ENCODE measurements around the gene MIF4GD.
"Not testable (repeated sequence)": the region's sequence is repeated elsewhere in the genome, so short reads cannot be mapped to it uniquely, and the experiment has no call there.

MIF4GD gene, protein sequence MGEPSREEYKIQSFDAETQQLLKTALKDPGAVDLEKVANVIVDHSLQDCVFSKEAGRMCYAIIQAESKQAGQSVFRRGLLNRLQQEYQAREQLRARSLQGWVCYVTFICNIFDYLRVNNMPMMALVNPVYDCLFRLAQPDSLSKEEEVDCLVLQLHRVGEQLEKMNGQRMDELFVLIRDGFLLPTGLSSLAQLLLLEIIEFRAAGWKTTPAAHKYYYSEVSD

DNA sequence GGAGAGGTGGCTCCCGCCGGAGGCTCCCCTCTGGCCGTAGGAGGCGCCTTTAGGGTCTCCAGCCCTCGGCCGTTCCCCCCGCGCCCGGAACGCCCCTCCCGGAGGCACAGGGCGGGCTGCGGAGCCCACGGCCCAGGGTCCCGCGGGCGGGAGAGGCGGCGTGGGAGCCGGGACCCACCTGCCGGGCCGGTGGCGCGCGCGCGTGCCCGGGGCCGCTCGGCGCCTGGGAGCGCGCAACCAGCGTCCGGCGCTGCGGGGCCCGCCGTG, at the start of gene MIF4GD:
Gene MIF4GD (minus strand): TSS at position 266 of the 267 bp plus-strand sequence. CDS start 1,036 bp downstream, outside the sequence.
- DNase-seq: no peak

DNA sequence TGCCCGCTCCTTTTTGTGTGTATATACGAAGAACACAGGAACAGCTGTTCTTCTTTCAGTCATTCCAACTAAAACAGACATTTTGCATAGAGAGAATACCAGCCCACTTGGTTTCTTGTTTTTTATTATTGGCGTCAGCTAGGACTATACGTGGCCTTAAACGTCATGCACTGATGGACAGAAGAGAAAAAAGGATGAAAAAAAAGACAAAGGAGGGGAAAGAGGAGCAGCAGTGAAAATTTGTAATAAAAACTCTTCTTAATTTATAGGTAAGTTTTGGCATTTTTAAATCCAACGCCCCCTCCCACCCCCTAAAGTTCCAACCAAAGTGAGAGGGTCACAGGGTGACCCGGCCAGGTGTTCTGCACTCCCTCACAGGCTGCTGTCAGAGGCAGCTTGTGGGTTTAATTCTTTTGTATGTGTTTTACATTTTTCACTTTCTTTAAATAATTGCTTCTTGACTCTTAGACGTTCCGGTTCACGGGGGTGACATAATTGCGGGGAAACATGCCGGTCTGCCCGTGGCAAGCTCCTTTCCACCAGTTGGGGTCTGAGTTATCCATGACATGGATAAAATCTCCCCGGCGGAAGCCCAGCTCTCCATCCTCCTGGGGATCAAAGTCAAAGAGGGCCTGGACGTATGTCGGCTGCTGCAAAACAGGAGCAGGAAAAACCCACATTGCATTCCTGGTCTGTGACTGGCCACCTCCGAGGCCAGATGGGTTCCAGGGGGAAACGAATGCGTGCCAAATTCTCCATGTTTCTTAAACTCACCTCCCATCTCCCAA, 49.1 kb upstream of the MIF4GD start:
- DNase-seq: no peak

DNA sequence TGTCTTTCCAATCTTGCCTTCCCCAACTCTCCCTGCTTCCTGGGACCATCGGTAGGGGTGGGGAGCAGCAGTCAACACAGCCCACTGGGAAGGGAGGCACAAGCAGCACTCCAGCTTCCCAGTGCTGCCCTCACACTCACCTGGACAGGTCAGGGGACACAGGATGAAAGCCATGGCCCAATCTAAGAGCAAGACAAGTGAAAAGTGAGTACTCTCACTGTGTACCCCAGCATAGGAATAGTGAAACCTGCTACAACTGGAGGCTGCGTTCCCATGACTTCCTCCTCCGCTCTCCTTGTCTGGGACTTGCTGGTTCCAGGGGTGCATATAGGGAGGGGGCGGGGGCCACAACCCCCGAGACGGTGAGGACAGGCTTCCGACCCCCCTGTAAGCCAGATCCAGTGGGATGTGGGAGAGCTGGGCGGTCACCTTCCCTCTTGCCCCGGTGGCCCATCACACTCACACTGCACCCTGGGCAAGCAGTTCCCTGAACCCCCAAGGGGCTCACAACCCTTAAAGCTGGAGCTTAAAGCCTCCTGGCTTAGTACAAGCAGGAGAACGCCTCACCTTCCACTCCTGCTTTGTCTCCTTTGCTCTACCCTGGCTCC, 47.7 kb upstream of the MIF4GD start:
- no peak for DNase-seq

DNA sequence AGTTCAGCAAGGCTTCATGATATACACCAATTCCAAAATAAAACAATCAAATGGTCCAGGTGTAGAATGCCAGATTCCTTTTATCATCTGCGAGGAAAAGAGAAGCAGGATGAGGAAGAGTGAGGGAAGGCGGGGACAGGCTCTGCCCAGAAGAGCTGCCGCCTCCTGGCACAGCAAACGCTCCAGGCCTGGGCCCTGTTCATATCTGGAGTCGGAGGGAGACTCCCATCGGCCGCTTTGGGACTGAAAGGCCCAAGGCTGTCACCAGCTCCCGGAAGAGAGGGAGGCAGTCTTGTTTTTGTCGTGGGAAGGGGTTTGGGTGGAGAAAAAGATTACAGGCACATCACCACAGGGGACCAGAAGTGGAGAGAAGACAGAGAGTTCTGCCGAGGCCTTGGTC, 47.2 kb upstream of the MIF4GD start:
- no peak for DNase-seq

DNA sequence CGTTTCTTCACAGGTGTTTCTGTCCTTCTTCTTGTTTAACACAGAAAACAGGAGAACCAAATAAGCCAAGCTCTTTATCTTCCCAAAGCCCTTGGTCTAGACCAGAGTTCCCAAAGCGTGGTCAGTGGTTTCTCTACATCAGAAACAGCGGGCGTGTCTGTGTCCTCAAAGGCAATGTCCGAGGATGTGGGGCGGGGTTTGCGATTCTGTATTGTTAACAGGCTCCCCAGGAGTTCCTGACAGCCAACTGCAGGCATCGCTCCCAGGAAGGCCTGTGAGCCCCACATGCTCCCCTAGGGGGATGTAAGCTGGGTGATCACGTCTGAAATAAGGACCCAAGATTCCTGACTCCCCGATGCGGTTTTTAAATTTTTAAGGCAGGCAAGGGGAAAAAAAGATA, 46.6 kb upstream of the MIF4GD start:
- DNase-seq: no peak

DNA sequence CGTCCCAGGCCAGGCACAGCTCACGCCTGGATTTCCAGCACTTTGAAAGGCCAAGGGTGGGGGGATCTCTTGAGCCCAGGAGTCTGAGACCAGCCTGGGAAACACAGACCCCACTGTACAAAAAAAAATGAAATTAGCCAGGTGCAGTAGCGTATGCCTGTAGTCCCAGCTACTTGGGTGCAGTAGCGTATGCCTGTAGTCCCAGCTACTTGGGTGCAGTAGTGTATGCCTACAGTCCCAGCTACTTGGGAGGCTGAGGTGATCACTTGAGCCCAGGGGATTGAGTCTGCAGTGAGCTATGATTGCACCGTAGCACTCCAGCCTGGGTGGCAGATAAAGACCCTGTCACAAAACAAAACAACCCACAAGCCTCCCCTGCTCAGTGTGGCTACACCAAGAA, 45.2 kb upstream of the MIF4GD start:
- no peak for DNase-seq

DNA sequence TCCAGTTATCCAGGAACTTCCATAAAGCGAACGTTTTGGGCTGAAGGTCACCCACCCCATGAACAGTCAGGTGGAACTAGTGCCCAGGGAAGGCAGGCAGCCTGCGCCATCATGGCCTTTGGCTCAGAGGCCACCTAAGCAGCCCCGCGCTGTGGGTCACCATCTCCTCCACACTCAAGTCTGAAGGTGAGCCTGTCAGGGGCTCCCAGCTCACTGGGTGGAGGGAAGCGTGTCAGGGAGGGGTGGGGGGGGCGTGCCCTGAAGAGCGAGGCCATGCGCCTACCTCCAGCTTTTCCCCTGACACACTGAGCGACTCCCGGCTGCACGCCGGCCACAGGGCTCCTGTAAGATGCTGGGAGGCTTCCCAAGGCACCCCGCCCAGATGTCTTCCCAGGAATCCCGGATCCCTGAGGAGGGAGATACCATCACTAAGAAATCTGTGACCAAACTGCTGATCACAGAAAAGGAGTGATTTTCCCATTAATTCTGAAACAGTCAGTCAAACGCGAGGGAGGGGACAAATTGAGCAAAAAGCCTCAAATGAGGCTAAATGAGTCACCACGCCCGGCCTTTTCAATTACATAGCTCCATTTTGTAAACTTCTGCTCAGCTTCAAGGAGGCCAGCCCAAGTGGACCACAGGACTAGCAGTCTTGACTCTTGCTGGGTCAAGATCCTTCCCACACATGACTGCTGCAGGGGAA, 44.7 kb upstream of the MIF4GD start:
- no peak for DNase-seq

DNA sequence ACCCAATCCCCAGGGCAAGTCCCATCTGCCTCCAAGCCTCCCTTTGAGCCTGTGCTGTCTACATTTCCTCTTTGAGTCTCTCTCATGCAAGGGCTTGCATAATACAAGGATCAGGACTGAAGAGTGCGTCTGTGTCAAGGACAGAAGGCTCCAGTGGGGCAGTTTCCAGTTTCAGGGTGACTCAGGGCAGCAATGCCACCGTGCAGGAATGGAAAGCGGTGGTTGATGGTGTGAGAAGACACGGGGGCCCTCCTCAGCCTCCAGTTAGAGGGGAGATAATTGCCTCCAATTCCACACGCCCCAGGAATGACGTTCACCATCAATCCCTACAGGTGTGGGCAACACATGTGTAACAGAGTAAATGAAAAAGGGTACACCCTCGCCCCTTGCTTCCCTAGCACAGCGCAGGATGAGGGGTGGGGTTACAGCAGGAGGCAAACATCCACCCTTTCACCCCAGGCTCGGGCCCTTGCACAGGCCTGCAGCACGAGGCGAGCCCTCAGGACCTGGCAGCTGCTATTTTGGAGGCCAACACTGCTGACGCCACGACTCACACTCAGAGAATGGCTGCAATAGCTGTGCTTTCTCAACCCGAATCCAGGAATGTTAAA, 43.0 kb upstream of the MIF4GD start:
- DNase-seq: no peak

DNA sequence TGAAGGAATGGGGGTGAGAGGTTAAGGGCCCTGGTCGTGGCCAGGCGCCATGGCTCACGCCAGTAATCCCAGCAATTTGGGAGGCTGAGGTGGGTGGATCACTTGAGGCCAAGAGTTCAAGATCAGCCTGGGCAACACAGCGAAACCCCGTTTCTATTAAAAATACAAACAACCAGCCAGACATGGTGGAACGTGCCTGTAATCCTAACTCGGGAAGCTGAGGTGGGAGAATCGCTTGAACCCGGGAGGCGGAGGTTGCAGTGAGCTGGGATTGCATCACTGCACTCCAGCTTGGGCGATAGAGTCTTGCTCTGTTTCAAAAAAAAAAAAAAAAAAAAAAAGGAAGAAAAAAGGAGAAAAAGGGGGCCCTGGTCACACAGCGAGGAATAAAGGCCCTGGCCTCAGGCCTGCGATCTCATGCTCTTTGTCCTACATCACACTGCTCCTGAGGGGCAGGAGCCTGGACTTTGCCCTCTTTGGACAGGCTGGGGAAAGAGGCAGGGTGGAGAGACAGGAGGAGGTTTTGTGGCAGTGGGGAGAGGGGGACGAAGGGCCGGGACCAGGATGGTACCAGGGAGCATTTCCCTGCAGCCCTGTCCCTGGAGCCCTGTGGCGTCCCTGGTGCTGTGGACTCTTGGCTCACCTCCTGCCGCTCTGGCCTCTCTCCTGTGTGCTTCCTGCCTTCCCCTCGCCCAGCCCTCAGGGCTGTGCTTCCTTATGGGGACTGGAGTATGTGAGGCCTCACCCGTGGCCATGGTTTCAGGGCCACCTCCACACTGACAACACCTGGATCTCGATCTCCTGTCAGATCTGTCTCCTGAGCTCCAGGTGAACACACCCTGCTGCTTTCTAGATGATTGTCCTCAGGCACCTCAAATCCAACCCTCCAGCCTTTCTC, 38.0 kb upstream of the MIF4GD start:
- no peak for DNase-seq

DNA sequence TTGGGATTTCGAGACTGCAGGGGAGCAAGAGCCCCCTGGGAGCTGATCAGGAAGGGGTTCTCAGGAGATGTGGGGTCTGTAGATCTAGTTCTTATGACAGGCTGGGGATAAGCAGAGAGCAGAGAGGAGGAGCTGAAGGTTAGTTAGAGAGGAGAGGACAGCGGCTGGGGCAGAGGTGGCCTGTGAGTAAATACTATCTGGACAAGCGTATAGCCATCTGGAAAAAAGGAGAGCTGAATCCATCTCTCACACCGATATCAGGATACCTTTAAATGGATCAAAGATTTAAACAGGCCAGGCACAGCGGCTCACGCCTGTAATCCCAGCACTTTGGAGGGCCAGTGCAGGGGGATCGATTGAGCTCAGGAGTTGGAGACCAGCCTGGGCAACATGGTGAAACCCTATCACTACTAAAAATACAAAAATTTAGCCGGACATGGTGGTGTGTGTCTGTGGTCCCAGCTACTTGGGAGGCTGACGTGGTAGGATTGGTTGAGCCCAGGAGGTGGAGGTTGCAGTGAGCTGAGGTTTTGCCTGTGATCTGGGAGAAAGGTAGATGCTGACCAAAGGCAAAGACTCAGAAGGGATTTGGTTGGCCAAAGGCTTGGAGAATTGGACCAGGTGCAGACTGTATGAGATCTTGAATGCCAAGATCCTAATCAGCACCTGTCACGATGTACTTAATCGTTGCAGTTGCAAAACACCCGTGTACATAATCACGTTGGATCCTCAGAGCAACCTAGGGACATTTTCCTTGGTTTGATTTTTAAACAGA, 37.1 kb upstream of the MIF4GD start:
- DNase-seq: no peak

DNA sequence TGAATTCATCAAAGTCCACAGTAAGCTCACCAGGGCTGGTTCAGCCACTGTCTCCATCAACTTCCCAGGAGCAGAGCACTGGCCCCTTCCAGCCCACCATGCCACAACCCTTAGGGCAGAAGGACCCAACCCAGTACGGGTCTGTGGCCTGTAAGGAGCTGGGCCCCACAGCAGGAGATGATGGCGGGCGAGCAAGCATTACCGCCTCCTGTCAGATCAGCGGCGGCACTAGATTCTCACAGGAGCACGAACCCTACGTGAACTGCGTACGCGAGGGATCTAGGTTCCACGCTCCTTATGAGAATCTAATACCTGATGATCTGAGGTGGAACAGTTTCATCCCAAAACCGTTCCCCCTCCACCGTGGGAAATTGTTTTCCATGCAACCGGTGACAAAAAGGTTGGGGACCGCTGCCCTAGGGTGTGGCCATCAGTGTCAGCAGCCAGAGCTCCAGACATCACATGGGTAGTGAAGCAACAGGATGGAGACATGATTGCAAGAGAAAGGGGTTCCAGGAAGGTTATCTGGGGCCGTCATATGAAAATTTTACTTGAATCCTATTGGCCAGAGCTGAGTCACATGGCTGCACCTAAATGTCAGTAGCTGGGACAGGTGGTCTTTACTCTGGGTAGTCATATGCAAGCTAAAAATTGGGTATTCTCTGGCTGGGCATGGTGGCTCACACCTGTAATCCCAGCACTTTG, 30.6 kb upstream of the MIF4GD start:
- no peak for DNase-seq

DNA sequence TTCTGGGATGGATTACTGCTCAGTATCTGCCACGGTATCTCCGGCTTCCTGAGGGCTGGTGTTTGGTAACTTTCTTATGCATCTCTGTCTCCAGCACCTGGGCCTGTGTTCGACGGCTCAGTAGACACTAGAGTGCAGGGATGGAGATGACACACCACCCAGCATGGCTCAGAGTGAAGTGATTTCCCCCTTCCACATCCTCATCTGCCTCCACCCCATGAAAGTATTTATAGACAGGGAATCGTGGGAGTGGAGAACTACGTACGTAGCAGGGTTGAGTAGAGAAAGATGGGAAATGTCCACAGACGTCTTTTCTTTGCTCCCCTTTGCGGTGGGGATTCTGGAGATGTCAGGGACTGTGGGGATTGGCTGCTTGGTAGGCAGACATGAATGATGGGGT, 30.0 kb upstream of the MIF4GD start:
- DNase-seq: no peak

DNA sequence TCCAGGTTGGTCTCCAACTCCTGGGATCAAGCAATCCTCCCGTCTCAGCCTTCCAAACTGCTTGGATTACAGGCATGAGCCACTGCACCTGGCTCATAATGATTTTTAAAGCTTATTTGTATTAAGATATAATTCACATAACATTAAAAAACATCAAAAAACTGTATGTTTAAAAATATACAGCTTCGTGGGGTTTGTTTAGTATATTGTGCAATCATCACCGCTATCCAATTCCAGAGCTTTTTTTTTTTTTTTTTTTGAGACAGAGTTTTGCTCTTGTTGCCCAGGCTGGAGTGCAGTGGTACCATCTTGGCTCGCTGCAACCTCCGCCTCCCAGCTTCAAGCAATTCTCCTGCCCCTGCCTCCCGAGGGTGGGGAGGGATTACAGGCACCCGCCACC, 29.2 kb upstream of the MIF4GD start:
- no peak for DNase-seq

DNA sequence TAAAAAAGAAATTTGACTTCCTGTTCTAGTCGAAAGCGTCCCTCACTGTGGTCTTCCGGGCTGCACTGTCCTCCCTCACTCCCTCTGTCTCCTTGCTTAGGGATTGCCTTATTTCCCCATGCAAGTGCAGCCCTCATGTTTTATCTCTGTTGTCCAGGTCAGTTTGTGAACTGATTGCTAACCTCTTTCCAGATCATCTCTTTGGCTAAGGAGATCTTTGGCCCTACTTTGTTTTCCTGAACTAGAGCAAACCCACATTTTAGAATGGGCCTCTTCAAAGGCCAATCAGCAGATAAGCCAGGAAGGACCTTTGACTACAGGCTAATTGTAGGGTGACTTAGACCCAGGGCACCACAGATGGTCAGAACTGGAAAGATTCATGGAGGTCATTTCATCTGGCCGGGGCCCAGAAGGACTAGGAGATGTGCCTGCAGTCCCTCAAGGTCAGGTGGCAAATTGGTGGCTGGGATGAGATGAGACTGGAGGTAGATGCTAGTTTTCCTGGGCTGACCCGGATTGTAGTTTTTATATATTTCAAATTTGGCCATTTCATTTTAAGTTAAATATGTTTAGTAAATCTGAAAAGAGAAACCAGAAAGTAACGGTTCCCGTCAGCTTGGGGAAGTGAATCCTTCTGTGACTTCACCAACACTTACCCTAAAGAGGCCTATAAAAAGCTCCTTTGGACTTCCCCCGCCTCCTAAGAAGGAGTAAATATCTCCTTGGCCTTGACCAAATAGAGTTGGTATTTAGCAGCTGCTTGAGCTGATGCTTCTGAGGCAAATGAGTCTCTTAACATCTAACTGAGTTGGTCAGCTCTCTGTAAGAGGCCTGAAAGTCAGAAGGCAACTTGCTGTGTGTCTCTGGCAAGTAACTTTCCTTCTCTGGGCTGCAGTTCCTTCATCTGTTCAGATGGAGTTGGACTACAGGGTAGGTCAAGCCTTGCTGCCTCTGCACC, 24.4 kb upstream of the MIF4GD start:
- no peak for DNase-seq

DNA sequence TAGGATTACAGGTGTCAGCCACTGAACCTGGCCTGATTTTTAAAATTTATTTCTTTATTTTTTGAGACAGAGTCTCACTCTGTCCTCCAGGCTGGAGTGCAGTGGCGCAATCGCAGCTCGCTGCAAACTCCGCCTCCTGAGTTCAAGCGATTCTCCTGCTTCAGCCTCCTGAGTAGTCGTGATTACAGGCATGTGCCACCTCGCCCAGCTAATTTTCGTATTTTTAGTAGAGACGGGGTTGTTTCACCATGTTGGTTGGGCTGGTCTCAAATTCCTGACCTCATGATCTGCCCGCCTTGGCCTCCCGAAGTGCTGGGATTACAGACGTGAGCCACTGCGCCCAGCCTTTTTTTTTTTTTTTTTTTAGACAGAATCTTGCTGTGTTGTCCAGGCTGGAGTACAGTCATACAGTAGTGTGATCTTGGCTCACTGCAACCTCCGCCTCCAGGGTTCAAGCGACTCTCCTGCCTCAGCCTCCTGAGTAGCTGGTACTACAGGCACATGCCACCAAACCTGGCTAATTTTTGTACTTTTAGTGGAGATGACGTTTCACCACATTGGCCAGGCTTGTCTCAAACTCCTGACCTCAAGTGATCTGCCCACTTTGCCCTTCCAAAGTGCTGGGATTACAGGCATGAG, 21.9 kb upstream of the MIF4GD start:
- not testable (repeated sequence) for DNase-seq

DNA sequence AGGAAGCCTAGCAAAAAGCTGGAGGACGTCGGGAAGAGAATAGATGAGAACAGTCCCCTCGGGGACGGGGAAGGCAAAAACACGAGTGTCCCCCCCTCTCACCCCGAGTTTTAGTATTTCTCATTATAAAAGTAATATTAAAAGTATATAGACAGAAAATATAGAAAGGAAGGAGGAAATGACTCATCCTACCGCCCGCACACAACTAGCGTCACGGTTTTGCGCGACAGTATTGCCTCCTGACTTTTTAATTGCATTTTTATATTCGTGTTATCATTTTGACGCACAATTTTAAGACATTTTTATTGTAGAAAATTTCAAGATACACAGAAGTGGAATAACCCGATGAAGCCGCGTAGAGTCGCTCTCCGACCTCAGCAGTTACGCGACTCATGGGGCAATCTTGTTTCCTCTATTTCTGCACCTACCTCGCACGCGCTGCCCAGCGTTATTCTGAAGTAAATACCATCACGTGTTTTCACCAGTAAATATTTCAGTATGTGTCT, 18.9 kb upstream of the MIF4GD start:
- no peak for DNase-seq

DNA sequence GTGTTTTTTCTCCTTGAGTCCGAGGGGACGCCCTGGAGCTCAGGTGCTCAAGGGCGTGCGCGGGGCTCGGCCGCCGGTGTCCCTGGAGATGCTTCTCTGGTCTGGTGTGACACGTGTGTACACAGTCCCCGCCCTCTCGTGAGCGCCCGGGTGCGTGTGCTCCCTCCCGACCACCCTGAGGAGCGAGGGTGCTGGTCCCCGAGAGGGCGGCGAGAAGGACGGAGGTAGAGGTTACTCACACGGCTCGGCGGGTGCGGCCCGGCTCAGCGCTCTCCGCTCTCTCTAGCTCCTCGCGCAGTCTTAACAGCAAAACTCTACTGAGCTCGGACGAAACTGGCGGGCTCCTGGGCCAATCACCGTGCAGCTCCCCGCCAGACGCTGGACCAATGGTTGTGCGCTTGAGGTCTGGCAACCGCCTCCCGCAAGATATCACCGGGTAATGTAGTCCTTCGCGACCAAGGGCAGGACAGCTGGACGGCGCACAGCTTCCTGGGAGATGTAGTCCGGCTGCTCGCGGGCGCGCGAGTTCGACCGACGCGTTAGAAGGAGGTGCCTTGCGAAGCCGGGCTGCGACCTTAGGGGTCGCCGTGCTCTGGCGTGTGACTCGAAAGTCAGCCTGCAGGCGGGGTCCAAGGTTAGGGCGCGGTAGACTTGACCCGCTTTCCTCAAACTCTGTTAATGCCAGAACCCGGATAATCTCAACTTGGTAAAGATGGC, 18.2 kb upstream of the MIF4GD start, which contains the start of gene SLC25A19:
Gene SLC25A19 (minus strand): TSS at position 319 of the 717 bp plus-strand sequence. CDS start 2,669 bp downstream, outside the sequence.
- DNase-seq: peak; percentile 88

DNA sequence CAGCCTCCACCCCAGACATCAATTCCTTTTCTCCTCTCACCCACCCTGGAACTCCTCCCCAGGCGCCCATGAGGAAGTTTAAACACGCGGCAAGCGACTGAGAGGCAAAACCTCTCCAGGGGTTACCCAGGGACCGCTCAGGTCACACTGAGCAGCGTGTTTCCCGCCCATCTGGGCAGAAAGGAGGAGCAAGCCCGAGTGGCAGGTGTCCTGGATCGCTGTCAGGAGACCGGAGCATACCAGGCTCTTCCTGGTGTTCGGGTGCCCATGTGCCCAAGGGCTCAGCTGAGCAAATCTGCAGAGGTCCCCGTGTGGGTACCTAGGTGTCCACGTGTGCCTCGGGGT, 17.7 kb upstream of the MIF4GD start:
- no peak for DNase-seq

All from DMS79 (cell line).